Common myeloid progenitor, CD34-positive (primary cell): ENCODE data around the gene TBL1X.

Source experiments
- CTCF ChIA-PET: fragments of 350-600 bp; sonication (Branson Sonifier 250); formaldehyde crosslinking; loops from one replicate; lab custom pipeline; 2021; ENCODE audit warnings: antibody characterized with exemption; lab: Charles Lee
- POLR2A ChIA-PET: fragments of 350-600 bp; sonication (Branson Sonifier 250); formaldehyde crosslinking; loops from one replicate; lab custom pipeline; 2021; ENCODE audit warnings: antibody characterized with exemption; lab: Charles Lee
- DNase-seq, 3 donors: peaks; one replicate each; pipeline versions ENCODE4 v3.0.0 to v3.0.0-alpha.2; 2013
- H3K27ac ChIP-seq, 2 experiments: 1 replicate in 1 of 2; 2 replicates in 1 of 2; pipeline ENCODE4 v1.7.0; 2013; ENCODE audit warnings: inconsistent platforms in 2 of 2, low read length in 2 of 2, mild to moderate bottlenecking in 2 of 2, low read depth in 1 of 2, moderate library complexity in 1 of 2; ENCODE audit not compliant: severe bottlenecking in 2 of 2, insufficient read depth in 1 of 2, poor library complexity in 1 of 2
- H3K27me3 ChIP-seq, 5 experiments: replicated peaks in 2 of 5; 1 replicate in 3 of 5; 2 replicates in 2 of 5; pipeline versions ENCODE4 v1.6.1 to v1.7.0; 2013; ENCODE audit warnings: low read length in 4 of 5, mild to moderate bottlenecking in 2 of 5, moderate library complexity in 2 of 5, inconsistent platforms in 1 of 5; ENCODE audit not compliant: insufficient read depth in 5 of 5, control insufficient read depth in 4 of 5
- H3K36me3 ChIP-seq, 4 experiments: 1 replicate in 2 of 4; 2 replicates in 2 of 4; pipeline versions ENCODE4 v1.6.1 to v1.7.0; 2013; ENCODE audit warnings: low read length in 3 of 4, control low read depth in 1 of 4, mild to moderate bottlenecking in 1 of 4; ENCODE audit not compliant: control insufficient read depth in 4 of 4, insufficient read depth in 4 of 4
- H3K4me1 ChIP-seq, 4 experiments: 1 replicate in 3 of 4; 2 replicates in 1 of 4; pipeline versions ENCODE4 v1.6.1 to v1.7.1; 2013; ENCODE audit warnings: low read length in 3 of 4, mild to moderate bottlenecking in 3 of 4, control low read depth in 1 of 4, inconsistent platforms in 1 of 4, moderate library complexity in 1 of 4; ENCODE audit not compliant: control insufficient read depth in 4 of 4, insufficient read depth in 4 of 4; ENCODE audit errors: control extremely low read depth in 1 of 4
- H3K4me3 ChIP-seq, 7 experiments: 1 replicate in 4 of 7; 2 replicates in 3 of 7; pipeline versions ENCODE4 v1.5.1 to v1.7.0; 2013; ENCODE audit warnings: mild to moderate bottlenecking in 7 of 7, low read length in 6 of 7, moderate library complexity in 6 of 7, inconsistent platforms in 2 of 7, low read depth in 2 of 7, control low read depth in 1 of 7; ENCODE audit not compliant: insufficient read depth in 4 of 7, control insufficient read depth in 1 of 7; ENCODE audit errors: extremely low read depth in 1 of 7
- H3K9me3 ChIP-seq, 5 experiments: 1 replicate in 4 of 5; 2 replicates in 1 of 5; pipeline versions ENCODE4 v1.6.1 to v1.7.1; 2013; ENCODE audit warnings: low read length in 4 of 5, mild to moderate bottlenecking in 2 of 5, inconsistent platforms in 1 of 5, low read depth in 1 of 5, moderate library complexity in 1 of 5; ENCODE audit not compliant: control insufficient read depth in 4 of 5, insufficient read depth in 2 of 5; ENCODE audit errors: control extremely low read depth in 1 of 5
- WGBS: methylation state at CpG from one replicate; pipeline ENCODE4 v1.1.5; 2013; ENCODE audit not compliant: insufficient coverage; 5-methylcytosine and 5-hydroxymethylcytosine counted together

The TBL1X gene

DNA sequence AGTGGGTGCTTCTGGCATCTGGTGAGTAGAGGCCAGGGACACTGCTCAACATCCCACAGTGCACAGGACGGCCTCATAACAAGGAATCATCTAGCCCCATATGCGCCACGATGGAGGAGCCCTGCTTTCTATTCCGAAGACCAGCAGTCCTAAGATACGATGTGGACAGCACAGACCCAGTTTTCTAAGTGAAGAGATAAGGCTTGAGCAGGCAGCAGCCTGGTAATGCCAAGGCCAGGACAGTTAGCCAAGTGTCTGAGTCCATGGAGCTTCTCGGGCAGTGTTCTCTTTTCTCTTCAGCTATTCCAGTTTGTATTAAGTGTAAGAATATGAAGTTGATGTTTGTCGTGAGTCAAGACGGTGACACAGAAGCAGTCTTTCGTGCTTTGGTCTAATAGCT is 112.7 kb downstream of the TBL1X start:
- no peak for DNase-seq
- WGBS, result 94% methylated on average over 9 of the region's 9 CpGs
- no peaks in the 10 kb centered on the region for H3K27me3 ChIP-seq
- CTCF ChIA-PET, result no interaction called here
- H3K4me1 ChIP-seq, result peaks cover 0 to 6% (median 0%) of the 10 kb centered on the region in 4 experiments
- no peak overlapping the region for H3K27ac ChIP-seq
- no peak overlapping the region for H3K4me3 ChIP-seq
- H3K9me3 ChIP-seq, result no peaks in the 10 kb centered on the region
- POLR2A ChIA-PET, result no interaction called here
- no peaks in the 10 kb centered on the region for H3K36me3 ChIP-seq

DNA sequence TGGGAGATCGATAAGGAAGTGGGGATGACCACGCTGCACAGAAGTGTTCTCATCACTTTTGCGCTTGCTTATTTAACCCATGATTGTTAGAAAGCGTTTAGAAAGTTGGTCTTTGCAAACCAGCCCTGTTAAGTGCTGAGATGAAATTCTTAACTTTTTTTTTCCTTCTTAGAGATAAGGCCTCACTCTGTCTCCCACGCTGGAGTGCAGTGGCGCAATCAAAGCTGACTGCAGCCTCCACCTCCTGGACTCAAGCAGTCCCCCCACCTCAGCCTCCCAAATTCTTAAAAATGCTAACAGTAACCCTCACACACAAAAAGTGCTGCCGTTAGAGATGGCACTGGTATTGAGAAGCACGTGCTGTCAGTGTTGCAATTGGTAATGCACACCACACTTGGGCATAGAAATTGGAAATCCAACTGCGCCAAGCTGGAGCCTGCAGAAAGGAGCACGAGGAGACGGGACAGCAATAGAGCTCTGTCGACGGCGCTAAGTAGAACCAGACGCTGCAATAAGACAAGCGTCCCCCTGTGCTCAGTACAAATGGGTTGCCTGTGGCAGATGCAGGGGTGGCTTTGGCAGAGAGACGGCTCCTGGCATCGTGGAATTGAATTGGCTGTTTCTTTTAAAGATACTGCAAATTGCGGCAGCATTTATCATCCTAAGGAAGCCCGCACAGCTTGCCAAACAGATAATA is 113.4 kb downstream of the TBL1X start:
- POLR2A ChIA-PET, result no interaction called here
- no peak overlapping the region for H3K4me3 ChIP-seq
- no peak for DNase-seq
- no peaks in the 10 kb centered on the region for H3K9me3 ChIP-seq
- no peaks in the 10 kb centered on the region for H3K36me3 ChIP-seq
- H3K27me3 ChIP-seq, result no peaks in the 10 kb centered on the region
- H3K27ac ChIP-seq, result no peak overlapping the region
- WGBS, result 91% methylated on average over 15 of the region's 20 CpGs
- CTCF ChIA-PET, result no interaction called here
- H3K4me1 ChIP-seq, result peaks cover 0 to 4% (median 0%) of the 10 kb centered on the region in 4 experiments

DNA sequence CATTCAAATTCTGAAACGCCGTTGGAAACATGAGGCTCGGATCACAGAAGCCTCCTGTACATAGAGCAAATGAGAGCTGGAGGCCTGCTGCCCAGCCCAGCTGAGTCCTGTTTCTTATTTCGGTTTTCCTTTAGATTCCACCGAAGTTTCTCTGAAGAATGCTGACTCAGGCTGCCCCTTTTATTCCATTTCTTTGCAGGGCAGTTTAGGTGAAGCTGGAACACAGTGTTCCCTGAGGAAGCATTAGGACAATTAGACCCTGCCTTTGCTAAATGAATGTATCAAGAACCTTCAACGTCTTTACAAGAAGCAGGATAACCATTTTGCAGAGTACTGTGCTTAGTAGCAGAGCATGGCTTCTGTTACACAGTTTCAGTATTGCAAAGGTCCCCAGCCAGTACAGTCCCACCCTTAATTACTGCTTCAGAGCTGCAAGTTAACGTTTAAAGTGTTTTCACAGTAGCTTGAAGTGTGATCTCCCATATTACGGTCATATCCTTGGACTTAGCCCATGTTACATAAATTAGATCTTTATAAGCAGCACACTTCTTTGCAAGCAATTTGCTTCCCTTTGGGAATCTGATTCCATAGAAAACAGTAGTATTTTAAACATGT is 117.0 kb downstream of the TBL1X start:
- DNase-seq, result no peak

DNA sequence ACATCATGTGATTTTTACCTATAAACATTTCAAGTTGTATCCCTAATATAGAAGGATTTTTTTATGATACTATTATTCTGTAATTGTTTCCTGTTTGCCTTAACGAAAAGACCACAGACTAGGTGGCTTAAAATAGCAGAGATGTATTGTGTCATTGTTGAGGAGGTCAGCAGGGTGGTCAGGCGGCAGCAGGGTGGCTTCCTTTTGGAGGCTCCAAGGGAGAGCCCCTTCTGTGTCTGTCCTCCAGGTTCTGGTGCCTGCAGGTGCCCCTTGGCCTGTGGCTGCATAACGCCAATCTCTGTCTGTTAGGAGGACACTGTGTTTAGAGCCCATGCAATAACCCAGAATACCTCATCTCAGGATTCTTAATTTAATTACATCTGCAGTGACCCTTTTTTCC is 118.1 kb downstream of the TBL1X start:
- H3K4me3 ChIP-seq, result no peak overlapping the region
- no peaks in the 10 kb centered on the region for H3K4me1 ChIP-seq
- H3K36me3 ChIP-seq, result no peaks in the 10 kb centered on the region
- H3K9me3 ChIP-seq, result no peaks in the 10 kb centered on the region
- ChIA-PET CTCF (no interaction called here), POLR2A (no interaction called here)
- H3K27me3 ChIP-seq, result peaks cover 0 to 3% (median 0%) of the 10 kb centered on the region in 5 experiments
- 100% methylated on average over 1 of the region's 3 CpGs for WGBS
- DNase-seq, result no peak
- no peak overlapping the region for H3K27ac ChIP-seq

More for the DNA sequence above, 117.0 kb downstream of the TBL1X start:
- POLR2A ChIA-PET, result no interaction called here
- H3K4me3 ChIP-seq, result no peak overlapping the region
- CTCF ChIA-PET, result interaction anchor here (0.6 kb wide), 1 partner anchor 670 kb away, joined by 3 read pairs; no protein-coding TSS in a partner anchor
- peaks cover 0 to 2% (median 0%) of the 10 kb centered on the region in 5 experiments for H3K27me3 ChIP-seq
- no peaks in the 10 kb centered on the region for H3K36me3 ChIP-seq
- H3K27ac ChIP-seq, result no peak overlapping the region
- no peaks in the 10 kb centered on the region for H3K4me1 ChIP-seq
- H3K9me3 ChIP-seq, result no peaks in the 10 kb centered on the region
- 86% methylated on average over 7 of the region's 8 CpGs for WGBS

DNA sequence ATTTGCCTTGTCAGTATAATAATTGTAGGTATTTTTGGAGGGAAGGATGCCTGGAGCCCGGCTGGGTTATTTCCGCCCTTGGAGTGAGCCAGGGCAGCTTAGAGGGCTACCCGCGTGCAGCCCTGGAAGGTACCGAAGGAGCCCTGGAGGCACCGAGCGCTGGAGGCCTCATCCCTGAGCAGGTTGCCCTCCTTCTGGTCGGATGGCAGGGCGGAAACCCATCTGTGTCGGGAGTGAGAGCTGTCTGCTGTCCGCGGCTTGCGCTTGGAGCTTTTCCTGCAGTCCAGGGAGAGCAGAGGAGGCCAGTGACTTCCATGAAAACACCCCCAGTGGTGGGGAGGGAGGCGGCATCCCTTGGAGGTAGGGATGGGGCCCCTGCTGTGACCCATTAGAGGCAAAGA is 122.1 kb downstream of the TBL1X start:
- peaks cover 0 to 8% (median 1%) of the 10 kb centered on the region in 5 experiments for H3K9me3 ChIP-seq
- H3K27ac ChIP-seq, result no peak overlapping the region
- ChIA-PET CTCF (no interaction called here), POLR2A (no interaction called here)
- no peaks in the 10 kb centered on the region for H3K4me1 ChIP-seq
- H3K36me3 ChIP-seq, result no peaks in the 10 kb centered on the region
- WGBS, result 76% methylated on average over 10 of the region's 14 CpGs
- peaks cover 0 to 3% (median 0%) of the 10 kb centered on the region in 5 experiments for H3K27me3 ChIP-seq
- H3K4me3 ChIP-seq, result no peak overlapping the region
- no peak for DNase-seq

DNA sequence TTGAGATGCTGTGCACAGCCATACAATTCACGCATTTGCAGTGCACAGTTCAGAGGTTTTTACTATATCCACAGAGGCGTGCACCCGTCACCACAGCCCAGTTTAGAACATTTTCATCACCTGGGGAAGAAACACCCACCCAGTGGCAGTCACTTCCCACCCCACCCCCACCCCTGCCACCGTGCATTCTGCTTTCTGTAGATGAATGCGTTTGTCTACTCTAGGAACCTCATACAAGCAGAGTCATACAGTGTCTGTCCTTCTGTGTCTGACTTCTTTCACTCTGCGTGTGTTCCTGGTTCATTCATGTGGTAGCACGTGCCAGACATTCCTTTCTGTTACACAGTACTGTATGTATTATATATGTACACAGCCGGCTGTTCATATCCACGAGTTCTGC is 122.8 kb downstream of the TBL1X start:
- Histone ChIP-seq H3K4me1 (no peaks in the 10 kb centered on the region), H3K27me3 (peaks cover 0 to 3% (median 0%) of the 10 kb centered on the region in 5 experiments), H3K4me3 (no peak overlapping the region), H3K27ac (no peak overlapping the region), H3K9me3 (peaks cover 0 to 13% (median 2%) of the 10 kb centered on the region in 5 experiments), H3K36me3 (no peaks in the 10 kb centered on the region)
- ChIA-PET POLR2A (no interaction called here), CTCF (no interaction called here)
- WGBS, result 92% methylated on average over 3 of the region's 9 CpGs
- no peak for DNase-seq

DNA sequence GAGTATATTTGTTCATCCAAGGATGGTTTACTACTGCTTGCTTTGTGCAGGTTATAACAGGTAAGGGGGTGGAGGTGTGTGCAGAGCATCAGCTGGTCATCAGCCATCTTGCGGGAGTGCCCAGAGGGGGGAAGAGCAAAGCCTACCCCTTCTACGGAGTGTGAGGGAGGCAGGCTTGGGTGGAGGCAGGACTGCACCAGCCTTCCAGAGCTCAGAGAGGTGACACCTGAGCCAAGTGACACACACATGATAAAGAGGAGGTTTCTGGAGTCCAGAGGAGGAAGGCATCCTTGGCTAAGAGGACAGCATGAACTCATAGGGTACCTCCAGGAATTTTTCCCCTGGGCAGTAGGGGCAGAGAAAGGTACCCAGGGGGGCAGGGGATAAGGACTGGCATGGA is 126.6 kb downstream of the TBL1X start:
- H3K4me3 ChIP-seq, result no peak overlapping the region
- H3K4me1 ChIP-seq, result no peaks in the 10 kb centered on the region
- H3K36me3 ChIP-seq, result no peaks in the 10 kb centered on the region
- H3K27me3 ChIP-seq, result peaks cover 0 to 3% (median 0%) of the 10 kb centered on the region in 5 experiments
- CTCF ChIA-PET, result no interaction called here
- DNase-seq, result no peak
- no peak overlapping the region for H3K27ac ChIP-seq
- POLR2A ChIA-PET, result no interaction called here
- 60% methylated on average over 2 of the region's 2 CpGs for WGBS
- peaks cover 0 to 15% (median 2%) of the 10 kb centered on the region in 5 experiments for H3K9me3 ChIP-seq
